HCT116 (cell line): Measurements from ENCODE around the gene LEAP2. TPM values are rescaled to one million over a fixed set of nuclear protein-coding genes. Genes with fewer than 3 reads are reported as not detected.

Source experiments
- ATAC-seq: fragments of 200-7000 bp; cut with Tn5 transposase; 2 replicates; pipeline ENCODE4 v1.9.1; 2020; ENCODE audit warnings: mild to moderate bottlenecking, moderate library complexity
- BruUV-seq: library from RNA; stranded (reverse); fragments of 400-500 nt; replicated peaks from 2 replicates; lab custom pipeline; 2021; lab: Mats Ljungman, UMichigan
- CTCF ChIA-PET: fragments of 300-600 bp; sonication (Branson Sonifier 250); formaldehyde crosslinking; loops from one replicate; lab custom pipeline; 2021; ENCODE audit warnings: antibody characterized with exemption; lab: Charles Lee
- POLR2A ChIA-PET: fragments of 300-600, 350-600 bp; sonication (Branson Sonifier 250); formaldehyde crosslinking; loops from one replicate; lab custom pipeline; 2021; ENCODE audit warnings: antibody characterized with exemption; lab: Charles Lee
- RAD21 ChIA-PET, 2 experiments: fragments of 300-600 bp; sonication (Branson Sonifier 250); formaldehyde crosslinking; loops; one replicate each; lab custom pipeline; 2023; ENCODE audit warnings: low total read pairs in 2 of 2; ENCODE audit not compliant: uncharacterized antibody in 2 of 2, unreplicated experiment in 2 of 2, low non-redundant PET in 1 of 2; lab: Charles Lee
- DNase-seq: peaks from one replicate; pipeline ENCODE4 v3.0.0-alpha.2; 2010; ENCODE audit warnings: low read depth, low spot score
- H2AFZ ChIP-seq: fragments of 200-600 bp; shearing (Covaris generic), sonication (generic); 2 replicates; pipeline ENCODE4 v1.6.1; 2017; ENCODE audit warnings: low read depth, mixed run types, mixed read lengths, antibody characterized with exemption, low read length; ENCODE audit not compliant: poor library complexity, severe bottlenecking
- H3K27ac ChIP-seq: 2 replicates; pipeline ENCODE4 v1.5.1; 2012; ENCODE audit warnings: low read depth, low read length
- H3K27me3 ChIP-seq: fragments of 200-600 bp; sonication (generic); 2 replicates; pipeline ENCODE4 v1.6.1; 2016; ENCODE audit warnings: mixed run types, low read length, mixed read lengths; ENCODE audit not compliant: insufficient read depth
- H3K36me3 ChIP-seq, 2 experiments: fragments of 200-500 bp in 1 of 2; fragments of 200-600 bp in 1 of 2; sonication (Bioruptor generic) in 1 of 2; sonication (generic) in 1 of 2; 2 replicates each; pipeline versions ENCODE4 v1.5.1 to v1.6.1; 2014 to 2016; ENCODE audit warnings: low read length in 2 of 2, inconsistent platforms in 1 of 2, mixed read lengths in 1 of 2, mixed run types in 1 of 2; ENCODE audit not compliant: insufficient read depth in 2 of 2, control insufficient read depth in 1 of 2
- H3K4me1 ChIP-seq, 2 experiments: fragments of 200-600 bp in 1 of 2; sonication (generic) in 1 of 2; 2 replicates each; pipeline versions ENCODE4 v1.5.1 to v1.6.1; 2012 to 2017; ENCODE audit warnings: low read length in 2 of 2, inconsistent platforms in 1 of 2, mild to moderate bottlenecking in 1 of 2, mixed read lengths in 1 of 2, mixed run types in 1 of 2, moderate library complexity in 1 of 2; ENCODE audit not compliant: insufficient read depth in 2 of 2, control insufficient read depth in 1 of 2
- H3K4me2 ChIP-seq: fragments of 200-600 bp; sonication (generic); 2 replicates; pipeline ENCODE4 v1.6.1; 2017; ENCODE audit warnings: mixed run types, low read length, mixed read lengths
- H3K4me3 ChIP-seq, 2 experiments: fragments of 200-600 bp in 1 of 2; sonication (generic) in 1 of 2; replicated peaks in 1 of 2; 2 replicates each; pipeline ENCODE4 v1.5.1; 2011 to 2016; ENCODE audit warnings: low read length in 2 of 2, control low read depth in 1 of 2, low read depth in 1 of 2, mild to moderate bottlenecking in 1 of 2, mixed read lengths in 1 of 2, mixed run types in 1 of 2
- H3K79me2 ChIP-seq: fragments of 200-600 bp; sonication (generic); 2 replicates; pipeline ENCODE4 v1.6.1; 2017; ENCODE audit warnings: mild to moderate bottlenecking, mixed run types, low read length, moderate library complexity, mixed read lengths; ENCODE audit not compliant: insufficient read depth
- H3K9ac ChIP-seq: fragments of 200-600 bp; sonication (generic); 2 replicates; pipeline ENCODE4 v1.6.1; 2016; ENCODE audit warnings: low read length, mixed read lengths
- H3K9me2 ChIP-seq: fragments of 200-600 bp; sonication (generic), shearing (Covaris generic); 2 replicates; pipeline ENCODE4 v1.6.1; 2017; ENCODE audit warnings: mixed run types, mild to moderate bottlenecking, moderate library complexity; ENCODE audit not compliant: insufficient read depth
- H3K9me3 ChIP-seq, 2 experiments: fragments of 200-500 bp in 1 of 2; fragments of 200-600 bp in 1 of 2; sonication (Bioruptor generic) in 1 of 2; sonication (generic) in 1 of 2; 2 replicates each; pipeline ENCODE4 v1.6.1; 2014 to 2017; ENCODE audit warnings: low read length in 2 of 2, mixed read lengths in 2 of 2, inconsistent platforms in 1 of 2, low read depth in 1 of 2, mild to moderate bottlenecking in 1 of 2, mixed run types in 1 of 2, moderate library complexity in 1 of 2; ENCODE audit not compliant: control insufficient read depth in 1 of 2, insufficient read depth in 1 of 2
- H4K20me1 ChIP-seq: fragments of 200-600 bp; sonication (generic), shearing (Covaris generic); 2 replicates; pipeline ENCODE4 v1.6.1; 2017; ENCODE audit warnings: mixed run types, mild to moderate bottlenecking, moderate library complexity; ENCODE audit not compliant: insufficient read depth
- ATF3 ChIP-seq: IDR thresholded peaks from 2 replicates; pipeline ENCODE4 v1.6.1; 2012
- CBX3 ChIP-seq: IDR thresholded peaks from 2 replicates; pipeline ENCODE4 v1.6.1; 2012; ENCODE audit warnings: low read depth
- CEBPB ChIP-seq: IDR thresholded peaks from 2 replicates; pipeline ENCODE4 v1.6.1; 2012; ENCODE audit warnings: low read depth
- EGR1 ChIP-seq: IDR thresholded peaks from 2 replicates; pipeline ENCODE4 v1.6.1; 2012; ENCODE audit warnings: low read depth
- ELF1 ChIP-seq: IDR thresholded peaks from 2 replicates; pipeline ENCODE4 v1.6.1; 2012; ENCODE audit warnings: low read depth, borderline replicate concordance
- EZH2 ChIP-seq: fragments of 200-600 bp; sonication (generic); IDR thresholded peaks from 2 replicates; pipeline ENCODE4 v1.6.1; 2017; ENCODE audit warnings: antibody characterized with exemption, mixed run types
- EZH2phosphoT487 ChIP-seq: fragments of 200-600 bp; IDR thresholded peaks from 2 replicates; pipeline ENCODE4 v1.6.1; 2018; ENCODE audit warnings: antibody characterized with exemption, borderline replicate concordance
- FOSL1 ChIP-seq: IDR thresholded peaks from 2 replicates; pipeline ENCODE4 v1.6.1; 2012; ENCODE audit warnings: low read depth
- MAX ChIP-seq: IDR thresholded peaks from 2 replicates; pipeline ENCODE4 v1.6.1; 2012
- POLR2AphosphoS5 ChIP-seq: IDR thresholded peaks from 2 replicates; pipeline ENCODE4 v1.6.1; 2011; ENCODE audit warnings: mild to moderate bottlenecking, low read depth, low read length, moderate library complexity
- RAD21 ChIP-seq: IDR thresholded peaks from 2 replicates; pipeline ENCODE4 v1.6.1; 2012; ENCODE audit warnings: low read depth, mild to moderate bottlenecking
- REST ChIP-seq: IDR thresholded peaks from 2 replicates; pipeline ENCODE4 v1.6.1; 2012; ENCODE audit warnings: low read depth
- SIN3A ChIP-seq: IDR thresholded peaks from 2 replicates; pipeline ENCODE4 v1.6.1; 2012; ENCODE audit warnings: low read depth
- SP1 ChIP-seq: IDR thresholded peaks from 2 replicates; pipeline ENCODE4 v1.6.1; 2012; ENCODE audit warnings: low read depth
- TCF7L2 ChIP-seq: IDR thresholded peaks from 2 replicates; pipeline ENCODE4 v1.7.0; 2011; ENCODE audit warnings: borderline replicate concordance, inconsistent platforms; ENCODE audit not compliant: insufficient read depth, insufficient read length; ENCODE audit errors: extremely low read depth
- YY1 ChIP-seq: IDR thresholded peaks from 2 replicates; pipeline ENCODE4 v1.6.1; 2011; ENCODE audit warnings: low read length, low read depth, moderate library complexity, mild to moderate bottlenecking; ENCODE audit not compliant: insufficient replicate concordance; ENCODE audit errors: extremely low read depth
- ZFX ChIP-seq: fragments of 450-650 bp; IDR thresholded peaks from 2 replicates; pipeline ENCODE4 v1.6.1; 2017
- ZNF274 ChIP-seq: fragments of 200-500 bp; sonication (Bioruptor generic); IDR thresholded peaks from 2 replicates; pipeline ENCODE4 v1.6.1; 2014; ENCODE audit warnings: mild to moderate bottlenecking, low read depth, low read length, inconsistent platforms
- intact Hi-C: fragments of 100-400 bp; cut with micrococcal nuclease; formaldehyde crosslinking; loops from 2 replicates; pipeline ENCODE4 v1.10.0; 2022
- total RNA-seq: library from RNA; stranded (reverse); gene quantifications from one replicate; pipeline ENCODE4 v1.2.1, GENCODE V29; 2021; ENCODE audit not compliant: unreplicated experiment

Gene LEAP2
- total RNA-seq, 1 experiment from 2014 or later, result 1.2 TPM

GRCh38 chr5:132829742-132830435 is 43.6 kb upstream of the LEAP2 start (continued):
- TF ChIP-seq ZNF274, result no peak
- peak; percentile 56 for TF ChIP-seq YY1
- TF ChIP-seq CEBPB, result no peak
- no peak for TF ChIP-seq EGR1
- TF ChIP-seq, all 23 proteins: peak for 4

- Histone ChIP-seq H3K79me2 (peaks cover 6% of the 10 kb centered on the region; the same call in 1 of the 2 replicates), H3K27ac (peak within 1 kb of the TSS; percentile 75), H3K4me1 (peaks cover 12 to 19% of the 10 kb centered on the region in 2 experiments; a peak in 3 of 4 replicates), H3K9me2 (no peaks in the 10 kb centered on the region), H3K9ac (peak within 1 kb of the TSS; percentile 79), H3K4me3 (peak within 1 kb of the TSS; percentile 65 to 73), H3K36me3 (no peaks in the 10 kb centered on the region), H3K4me2 (peak within 1 kb of the TSS; percentile 93), H4K20me1 (no peaks in the 10 kb centered on the region), H2AFZ (no peak within 1 kb of the TSS), H3K27me3 (no peaks in the 10 kb centered on the region), H3K9me3 (no peaks in the 10 kb centered on the region)
- peak; percentile 86 for ATAC-seq
- ChIA-PET RAD21 (interaction anchor here in 1 of 2 experiments (0.7 kb wide), 1 partner anchor 27 kb away, joined by 4 read pairs; no protein-coding TSS in a partner anchor), CTCF (interaction anchor here (1.3 to 3.9 kb wide), 3 partner anchors 10 to 34 kb away, joined by 3 to 31 read pairs (median 5); no protein-coding TSS in a partner anchor), POLR2A (interaction anchor here (1.7 kb wide), 1 partner anchor 35 kb away, joined by 5 read pairs; the partner anchor contains the start of genes GDF9 and UQCRQ)
- BruUV-seq, result no TSS peak
- DNase-seq, result peak; percentile 44
- intact Hi-C loops, result loop anchor here (1.0 kb wide), 1 partner anchor 53 kb away; no protein-coding TSS in a partner anchor
- TF ChIP-seq SP1 (no peak), CEBPB (no peak), REST (no peak), EZH2 (no peak), TCF7L2 (peak; percentile 91), FOSL1 (no peak), RAD21 (no peak; the same call in 1 of the 2 replicates), EZH2phosphoT487 (no peak), CBX3 (no peak), SIN3A (0 out of 2 replicates have a peak, but pooled peaks have one; percentile 44), ZFX (peak; percentile 93), POLR2AphosphoS5 (peak; percentile 75), MAX (no peak), YY1 (peak; percentile 32), ZNF274 (no peak), ATF3 (no peak), ELF1 (no peak)
These were observed 42.9 kb upstream of the LEAP2 start, which contains the start of gene SHROOM1 for GRCh38 chr5:132830436-132831094. Gene SHROOM1 (minus strand): TSS chr5:132830647. CDS start chr5:132826140, 4,507 bp downstream.
